Mesendoderm (in vitro differentiated cells): ENCODE results near the gene FOXP1.

Experiments
- DNase-seq: peaks from one replicate; pipeline ENCODE4 v3.0.0; 2013
- H2AK5ac ChIP-seq: 2 replicates; pipeline ENCODE4 v1.6.1; 2013; ENCODE audit warnings: low read length, inconsistent platforms
- H2BK120ac ChIP-seq: 2 replicates; pipeline ENCODE4 v1.6.1; 2013; ENCODE audit warnings: low read depth, mild to moderate bottlenecking, low read length, moderate library complexity, mixed read lengths
- H2BK15ac ChIP-seq: replicated peaks from 2 replicates; pipeline ENCODE4 v1.6.1; 2013; ENCODE audit warnings: low read depth, mild to moderate bottlenecking, moderate library complexity
- H2BK5ac ChIP-seq: 2 replicates; pipeline ENCODE4 v1.6.1; 2013; ENCODE audit warnings: low read length, inconsistent platforms
- H3K18ac ChIP-seq: 2 replicates; pipeline ENCODE4 v1.6.1; 2013; ENCODE audit warnings: mild to moderate bottlenecking, low read length, mixed read lengths
- H3K23ac ChIP-seq: one replicate; pipeline ENCODE4 v1.6.1; 2013; ENCODE audit warnings: low read length
- H3K27ac ChIP-seq: 2 replicates; pipeline ENCODE4 v1.5.1; 2013; ENCODE audit warnings: low read depth, mild to moderate bottlenecking, inconsistent platforms, low read length, moderate library complexity
- H3K27me3 ChIP-seq: 2 replicates; pipeline ENCODE4 v1.6.1; 2013; ENCODE audit warnings: low read length, control low read depth, mild to moderate bottlenecking, inconsistent platforms; ENCODE audit not compliant: insufficient read depth, poor library complexity
- H3K36me3 ChIP-seq: 2 replicates; pipeline ENCODE4 v1.6.1; 2013; ENCODE audit warnings: low read length, inconsistent platforms; ENCODE audit not compliant: control insufficient read depth, insufficient read depth
- H3K4ac ChIP-seq: one replicate; pipeline ENCODE4 v1.6.1; 2013; ENCODE audit warnings: low read depth, mild to moderate bottlenecking, low read length, moderate library complexity
- H3K4me1 ChIP-seq: 2 replicates; pipeline ENCODE4 v1.6.1; 2013; ENCODE audit warnings: low read depth, low read length, inconsistent platforms; ENCODE audit not compliant: control insufficient read depth
- H3K4me2 ChIP-seq: 2 replicates; pipeline ENCODE4 v1.6.1; 2013; ENCODE audit warnings: low read length
- H3K4me3 ChIP-seq: 2 replicates; pipeline ENCODE4 v1.5.1; 2013; ENCODE audit warnings: mild to moderate bottlenecking, low read length
- H3K56ac ChIP-seq: one replicate; pipeline ENCODE4 v1.6.1; 2013; ENCODE audit warnings: low read length
- H3K79me1 ChIP-seq: 2 replicates; pipeline ENCODE4 v1.6.1; 2013; ENCODE audit warnings: low read length, inconsistent platforms
- H3K79me2 ChIP-seq: 2 replicates; pipeline ENCODE4 v1.6.1; 2013; ENCODE audit warnings: mild to moderate bottlenecking, low read length; ENCODE audit not compliant: control insufficient read depth, insufficient read depth
- H3K9ac ChIP-seq: 2 replicates; pipeline ENCODE4 v1.6.1; 2013; ENCODE audit warnings: low read length, inconsistent platforms
- H4K5ac ChIP-seq: one replicate; pipeline ENCODE4 v1.6.1; 2013; ENCODE audit warnings: low read length
- H4K8ac ChIP-seq: one replicate; pipeline ENCODE4 v1.6.1; 2013; ENCODE audit warnings: low read depth, mild to moderate bottlenecking, control low read depth, low read length, moderate library complexity
- WGBS: extraction: QIAGEN DNeasy Blood & Tissue Kit; methylation state at CpG from one replicate; pipeline ENCODE4 v1.1.7; 2013; ENCODE audit warnings: low lambda C conversion rate, missing lambda C conversion rate; ENCODE audit not compliant: insufficient coverage; ENCODE audit errors: extremely low coverage; 5-methylcytosine and 5-hydroxymethylcytosine counted together

The FOXP1 gene

GRCh38 chr3:71348001-71348632 lies 235.4 kb downstream of the FOXP1 start:
- H3K23ac ChIP-seq, result no peak overlapping the region
- no peaks in the 10 kb centered on the region for H3K79me2 ChIP-seq
- H3K27ac ChIP-seq, result no peak overlapping the region
- no peaks in the 10 kb centered on the region for H3K79me1 ChIP-seq
- H2AK5ac ChIP-seq, result no peak overlapping the region
- no peak overlapping the region for H3K9ac ChIP-seq
- H3K18ac ChIP-seq, result no peak overlapping the region
- H2BK15ac ChIP-seq, result no peak overlapping the region
- no peak overlapping the region for H2BK5ac ChIP-seq
- H3K4me1 ChIP-seq, result no peaks in the 10 kb centered on the region
- no peak overlapping the region for H4K8ac ChIP-seq
- no peak overlapping the region for H4K5ac ChIP-seq
- no peaks in the 10 kb centered on the region for H3K36me3 ChIP-seq
- H3K56ac ChIP-seq, result no peak overlapping the region
- no peak overlapping the region for H2BK120ac ChIP-seq
- no peak overlapping the region for H3K4me3 ChIP-seq
- no peaks in the 10 kb centered on the region for H3K27me3 ChIP-seq
- DNase-seq, result no peak
- no CpG with 5 or more reads among the region's 9 CpGs for WGBS
- H3K4me2 ChIP-seq, result no peak overlapping the region
- H3K4ac ChIP-seq, result no peak overlapping the region

DNA sequence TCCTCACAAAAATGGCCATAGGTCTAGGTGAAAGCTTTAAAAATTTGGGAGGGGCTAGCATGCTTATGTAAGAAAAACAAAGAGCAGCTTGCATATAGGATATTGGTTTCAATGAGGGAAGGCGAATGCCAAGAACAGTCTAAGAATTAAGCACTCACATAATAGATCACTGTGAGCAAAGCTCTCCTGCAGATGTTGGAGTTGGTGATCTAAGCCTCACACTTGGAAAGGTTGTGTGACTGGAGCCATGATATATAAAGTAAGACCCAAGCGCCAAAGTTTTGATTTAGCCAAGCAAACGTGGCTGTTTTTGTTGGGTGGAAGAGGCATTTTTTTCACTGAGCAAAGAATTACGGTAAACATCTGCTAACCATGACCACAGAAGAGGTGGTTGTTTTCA lies 237.5 kb downstream of the FOXP1 start:
- Histone ChIP-seq H3K18ac (no peak overlapping the region), H4K8ac (no peak overlapping the region), H3K4me2 (no peak overlapping the region), H3K4me3 (no peak overlapping the region), H2BK120ac (no peak overlapping the region), H3K36me3 (no peaks in the 10 kb centered on the region), H3K4ac (no peak overlapping the region), H4K5ac (no peak overlapping the region), H3K9ac (no peak overlapping the region), H2BK5ac (no peak overlapping the region), H3K23ac (no peak overlapping the region), H3K79me2 (no peaks in the 10 kb centered on the region), H3K4me1 (no peaks in the 10 kb centered on the region), H3K27me3 (no peaks in the 10 kb centered on the region), H3K27ac (no peak overlapping the region), H3K79me1 (no peaks in the 10 kb centered on the region), H2BK15ac (no peak overlapping the region), H3K56ac (no peak overlapping the region), H2AK5ac (no peak overlapping the region)
- no CpG with 5 or more reads among the region's 4 CpGs for WGBS
- no peak for DNase-seq

- Histone ChIP-seq H2BK120ac (no peak overlapping the region), H2BK5ac (no peak overlapping the region), H3K36me3 (no peaks in the 10 kb centered on the region)
These were observed 238.0 kb downstream of the FOXP1 start for GRCh38 chr3:71345429-71346040.

DNA sequence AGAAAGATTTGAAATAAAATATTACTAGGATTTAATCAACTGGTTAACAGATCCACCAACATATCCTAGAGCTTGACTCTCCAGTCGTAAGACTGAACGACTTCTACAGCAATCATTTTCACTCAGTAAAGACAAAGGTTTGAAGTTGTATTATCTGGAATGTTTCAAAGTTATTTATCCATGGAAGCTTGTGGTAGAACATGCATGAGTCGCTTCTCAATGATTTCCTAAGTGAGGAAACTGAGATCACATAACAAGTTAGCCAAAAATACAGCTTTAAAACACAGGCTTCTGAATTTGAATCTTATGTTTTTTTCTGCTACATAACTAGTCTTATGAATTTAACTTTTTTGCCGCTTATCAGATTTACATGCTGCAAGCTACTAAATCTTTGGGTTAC lies 241.8 kb downstream of the FOXP1 start:
- H2BK120ac ChIP-seq, result no peak overlapping the region
- H3K56ac ChIP-seq, result no peak overlapping the region
- no peak overlapping the region for H3K4ac ChIP-seq
- H3K4me1 ChIP-seq, result no peaks in the 10 kb centered on the region
- H3K27me3 ChIP-seq, result no peaks in the 10 kb centered on the region
- no peak overlapping the region for H3K4me2 ChIP-seq
- H2AK5ac ChIP-seq, result no peak overlapping the region
- no peaks in the 10 kb centered on the region for H3K79me1 ChIP-seq
- no peak overlapping the region for H2BK15ac ChIP-seq
- no peak overlapping the region for H3K4me3 ChIP-seq
- H4K5ac ChIP-seq, result no peak overlapping the region
- H3K79me2 ChIP-seq, result no peaks in the 10 kb centered on the region
- H3K27ac ChIP-seq, result no peak overlapping the region
- H2BK5ac ChIP-seq, result no peak overlapping the region
- no peaks in the 10 kb centered on the region for H3K36me3 ChIP-seq
- H3K9ac ChIP-seq, result no peak overlapping the region
- no peak overlapping the region for H3K18ac ChIP-seq
- WGBS, result no CpG with 5 or more reads among the region's 4 CpGs
- DNase-seq, result no peak
- H4K8ac ChIP-seq, result no peak overlapping the region
- H3K23ac ChIP-seq, result no peak overlapping the region

More at GRCh38 chr3:71345429-71346040, 238.0 kb downstream of the FOXP1 start:
- H3K27me3 ChIP-seq, result no peaks in the 10 kb centered on the region
- H3K18ac ChIP-seq, result no peak overlapping the region
- H3K56ac ChIP-seq, result no peak overlapping the region
- no peak for DNase-seq
- no peak overlapping the region for H3K27ac ChIP-seq
- no peak overlapping the region for H2BK15ac ChIP-seq
- H3K4me2 ChIP-seq, result no peak overlapping the region
- H3K4me3 ChIP-seq, result no peak overlapping the region
- no CpG with 5 or more reads among the region's 5 CpGs for WGBS
- no peak overlapping the region for H3K9ac ChIP-seq
- H3K23ac ChIP-seq, result no peak overlapping the region
- no peaks in the 10 kb centered on the region for H3K79me1 ChIP-seq
- no peak overlapping the region for H3K4ac ChIP-seq
- no peak overlapping the region for H4K8ac ChIP-seq
- H2AK5ac ChIP-seq, result no peak overlapping the region
- H4K5ac ChIP-seq, result no peak overlapping the region
- H3K79me2 ChIP-seq, result no peaks in the 10 kb centered on the region
- H3K4me1 ChIP-seq, result no peaks in the 10 kb centered on the region

DNA sequence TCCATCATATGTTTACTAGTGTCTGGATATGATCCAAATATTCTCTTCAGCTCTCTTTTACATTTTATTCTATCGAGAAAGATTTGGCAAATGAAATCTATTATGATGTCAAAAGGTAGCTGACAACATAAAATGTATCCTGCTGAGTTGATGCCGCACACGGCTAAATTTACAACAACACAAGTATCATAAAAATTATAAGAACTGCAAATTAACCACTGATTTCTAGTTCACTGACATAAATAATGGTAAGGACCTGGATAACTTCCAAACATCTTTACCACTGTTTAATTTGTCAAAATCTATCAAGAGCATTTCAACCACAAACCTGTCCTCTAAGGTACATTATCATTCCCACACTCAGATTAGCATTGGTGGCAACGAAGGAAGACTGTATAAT lies 244.5 kb downstream of the FOXP1 start:
- H2BK5ac ChIP-seq, result no peak overlapping the region
- no peak overlapping the region for H4K8ac ChIP-seq

DNA sequence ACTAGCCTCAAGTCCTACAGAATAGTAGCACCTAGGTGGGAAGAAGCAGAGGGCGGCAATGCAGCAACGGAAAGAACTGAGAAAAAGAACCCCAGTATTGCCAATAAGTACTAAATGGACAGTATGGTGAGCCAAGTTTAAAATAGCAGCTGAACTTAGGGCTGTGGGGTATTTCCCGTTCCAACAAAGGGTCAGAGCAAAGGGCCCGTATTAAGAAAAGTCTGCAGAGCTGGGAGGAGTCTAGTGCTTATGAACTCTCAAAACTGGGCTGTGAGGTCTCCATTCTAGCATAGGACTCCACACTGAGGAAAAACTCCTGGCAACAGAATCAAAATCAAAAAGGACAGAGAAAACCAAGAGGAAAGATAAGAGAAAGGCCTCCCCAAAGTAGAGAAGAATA lies 250.7 kb downstream of the FOXP1 start:
- Histone ChIP-seq H3K79me1 (no peaks in the 10 kb centered on the region), H3K27ac (no peak overlapping the region)
- WGBS, result no CpG with 5 or more reads among the region's 4 CpGs

More for the DNA sequence above, 244.5 kb downstream of the FOXP1 start:
- H3K36me3 ChIP-seq, result no peaks in the 10 kb centered on the region
- no peak for DNase-seq
- no peak overlapping the region for H4K5ac ChIP-seq
- no peak overlapping the region for H2AK5ac ChIP-seq
- no peaks in the 10 kb centered on the region for H3K27me3 ChIP-seq
- H2BK120ac ChIP-seq, result no peak overlapping the region
- H3K56ac ChIP-seq, result no peak overlapping the region
- H3K4me1 ChIP-seq, result no peaks in the 10 kb centered on the region
- no peak overlapping the region for H3K18ac ChIP-seq
- no peaks in the 10 kb centered on the region for H3K79me1 ChIP-seq
- no peak overlapping the region for H3K9ac ChIP-seq
- WGBS, result no CpG with 5 or more reads among the region's 4 CpGs
- H3K27ac ChIP-seq, result no peak overlapping the region
- H3K4me3 ChIP-seq, result no peak overlapping the region
- H2BK15ac ChIP-seq, result no peak overlapping the region
- no peak overlapping the region for H3K23ac ChIP-seq
- H3K4ac ChIP-seq, result no peak overlapping the region
- no peaks in the 10 kb centered on the region for H3K79me2 ChIP-seq
- H3K4me2 ChIP-seq, result no peak overlapping the region

More for the DNA sequence above, 250.7 kb downstream of the FOXP1 start:
- H3K79me2 ChIP-seq, result no peaks in the 10 kb centered on the region
- H3K4me1 ChIP-seq, result no peaks in the 10 kb centered on the region
- no peak overlapping the region for H3K4me3 ChIP-seq
- H2AK5ac ChIP-seq, result no peak overlapping the region
- no peak overlapping the region for H2BK15ac ChIP-seq
- no peak overlapping the region for H3K9ac ChIP-seq
- no peak overlapping the region for H3K18ac ChIP-seq
- H2BK5ac ChIP-seq, result no peak overlapping the region
- H4K5ac ChIP-seq, result no peak overlapping the region
- no peak overlapping the region for H2BK120ac ChIP-seq
- H3K36me3 ChIP-seq, result no peaks in the 10 kb centered on the region
- H4K8ac ChIP-seq, result no peak overlapping the region
- H3K23ac ChIP-seq, result no peak overlapping the region
- no peak overlapping the region for H3K4ac ChIP-seq
- no peak overlapping the region for H3K4me2 ChIP-seq
- H3K27me3 ChIP-seq, result no peaks in the 10 kb centered on the region
- no peak overlapping the region for H3K56ac ChIP-seq
- DNase-seq, result no peak
